Measurements from ENCODE around the gene INSL3. TPM values are rescaled to one million over a fixed set of nuclear protein-coding genes. Genes with fewer than 3 reads are reported as not detected.

INSL3 gene
- total RNA-seq, 2 donors from 2014 or later, result not detected

GRCh38 chr19:17824339-17824738 is 3.0 kb upstream of the INSL3 start:
- no peak for TF ChIP-seq POLR2A (IDR thresholded peaks at IDR 0.05)
- TF ChIP-seq CTCF (IDR thresholded peaks at IDR 0.05), result no peak
- H3K4me1 ChIP-seq, result no peaks in the 10 kb centered on the region
- H3K27me3 ChIP-seq, result no peaks in the 10 kb centered on the region
- H3K9me3 ChIP-seq, result no peaks in the 10 kb centered on the region
- DNase-seq (no peak), ATAC-seq (no peak)
- no peak overlapping the region for H3K27ac ChIP-seq
- H3K4me3 ChIP-seq, result no peak overlapping the region
- intact Hi-C loops (cut with DNase I), result no loop called here
- no peaks in the 10 kb centered on the region for H3K36me3 ChIP-seq (replicated peaks in 1 of 2; ENCODE audit: insufficient read depth in 1 of 2, low read depth in 2 of 2)
- 54 to 55% methylated on average over 4 to 8 of the region's 8 CpGs for WGBS, 2 donors

- no peak for TF ChIP-seq CTCF (IDR thresholded peaks at IDR 0.05)
- no peak for TF ChIP-seq POLR2A (IDR thresholded peaks at IDR 0.05)
- Histone ChIP-seq H3K9me3 (no peaks in the 10 kb centered on the region), H3K36me3 (replicated peaks in 1 of 2; ENCODE audit: insufficient read depth in 1 of 2, low read depth in 2 of 2) (no peaks in the 10 kb centered on the region), H3K4me3 (no peak overlapping the region), H3K27me3 (no peaks in the 10 kb centered on the region), H3K4me1 (no peaks in the 10 kb centered on the region), H3K27ac (no peak overlapping the region)
- DNase-seq (no peak), ATAC-seq (no peak)
- 68 to 81% methylated on average over 5 to 13 of the region's 13 CpGs for WGBS, 2 donors
- intact Hi-C loops (cut with DNase I), result no loop called here
These were observed 3.5 kb downstream of the INSL3 start for GRCh38 chr19:17817668-17818363.

- no peak overlapping the region for H3K4me3 ChIP-seq
- DNase-seq, result no peak
- no peak for ATAC-seq
- 67 to 73% methylated on average over 5 of the region's 5 CpGs for WGBS, 2 donors
- no peaks in the 10 kb centered on the region for H3K27me3 ChIP-seq
- TF ChIP-seq CTCF (IDR thresholded peaks at IDR 0.05), result no peak
- TF ChIP-seq POLR2A (IDR thresholded peaks at IDR 0.05), result no peak
- H3K36me3 ChIP-seq (replicated peaks in 1 of 2; ENCODE audit: insufficient read depth in 1 of 2, low read depth in 2 of 2), result no peaks in the 10 kb centered on the region
- intact Hi-C loops (cut with DNase I), result no loop called here
- no peaks in the 10 kb centered on the region for H3K9me3 ChIP-seq
- no peaks in the 10 kb centered on the region for H3K4me1 ChIP-seq
- no peak overlapping the region for H3K27ac ChIP-seq
These were observed 9.2 kb downstream of the INSL3 start for GRCh38 chr19:17812099-17812498.

- intact Hi-C loops (cut with DNase I), result no loop called here
- no peak for TF ChIP-seq POLR2A (IDR thresholded peaks at IDR 0.05)
- 84 to 96% methylated on average over 12 to 19 of the region's 20 CpGs for WGBS, 2 donors
- Histone ChIP-seq H3K36me3 (replicated peaks in 1 of 2; ENCODE audit: insufficient read depth in 1 of 2, low read depth in 2 of 2) (no peaks in the 10 kb centered on the region), H3K4me3 (no peak overlapping the region), H3K27ac (no peak overlapping the region), H3K27me3 (no peaks in the 10 kb centered on the region), H3K9me3 (no peaks in the 10 kb centered on the region), H3K4me1 (no peaks in the 10 kb centered on the region)
- DNase-seq (no peak), ATAC-seq (no peak)
These were observed 9.6 kb downstream of the INSL3 start for GRCh38 chr19:17811681-17812080.

GRCh38 chr19:17811103-17811502 is 10.2 kb downstream of the INSL3 start:
- WGBS, 2 donors, result 92 to 100% methylated on average over 2 of the region's 2 CpGs
- Histone ChIP-seq H3K27ac (no peak overlapping the region), H3K9me3 (no peaks in the 10 kb centered on the region), H3K4me3 (no peak overlapping the region), H3K36me3 (replicated peaks in 1 of 2; ENCODE audit: insufficient read depth in 1 of 2, low read depth in 2 of 2) (no peaks in the 10 kb centered on the region), H3K27me3 (no peaks in the 10 kb centered on the region), H3K4me1 (no peaks in the 10 kb centered on the region)
- no peak for ATAC-seq
- no peak for TF ChIP-seq POLR2A (IDR thresholded peaks at IDR 0.05)
- TF ChIP-seq CTCF (IDR thresholded peaks at IDR 0.05), result no peak
- no peak for DNase-seq
- intact Hi-C loops (cut with DNase I), result no loop called here
